Astrocyte (in vitro differentiated cells and primary cell): Measurements from ENCODE around the gene ADAM30. TPM values are rescaled to one million over a fixed set of nuclear protein-coding genes. Genes with fewer than 3 reads are reported as not detected.

Experiments
- DNase-seq: peaks from one replicate; pipeline ENCODE4 v3.0.0-alpha.2; 2010; ENCODE audit warnings: low read depth
- FAIRE-seq: peaks from 2 replicates; lab custom pipeline; 2011; peaks lifted over from hg19 to GRCh38; lab: Jason Lieb, UNC
- H2AFZ ChIP-seq: 2 replicates; pipeline ENCODE4 v1.6.0; 2012; ENCODE audit warnings: low read depth, low read length, inconsistent platforms
- H3K27ac ChIP-seq: 2 replicates; pipeline ENCODE4 v1.5.1; 2011; ENCODE audit warnings: low read depth, low read length, inconsistent platforms
- H3K27me3 ChIP-seq: 2 replicates; pipeline ENCODE4 v1.6.0; 2011; ENCODE audit warnings: low read length, inconsistent platforms; ENCODE audit not compliant: insufficient read depth
- H3K36me3 ChIP-seq: 2 replicates; pipeline ENCODE4 v1.5.1; 2011; ENCODE audit warnings: low read length, inconsistent platforms; ENCODE audit not compliant: insufficient read depth
- H3K4me1 ChIP-seq: 2 replicates; pipeline ENCODE4 v1.5.1; 2011; ENCODE audit warnings: low read length, inconsistent platforms; ENCODE audit not compliant: insufficient read depth
- H3K4me2 ChIP-seq: 2 replicates; pipeline ENCODE4 v1.6.0; 2012; ENCODE audit warnings: low read length, inconsistent platforms
- H3K4me3 ChIP-seq: 2 replicates; pipeline ENCODE4 v1.5.1; 2011; ENCODE audit warnings: low read depth, mild to moderate bottlenecking, low read length, inconsistent platforms; ENCODE audit not compliant: insufficient read depth
- H3K79me2 ChIP-seq: 2 replicates; pipeline ENCODE4 v1.6.0; 2012; ENCODE audit warnings: mild to moderate bottlenecking, low read length, inconsistent platforms; ENCODE audit not compliant: insufficient read depth
- H3K9ac ChIP-seq: 2 replicates; pipeline ENCODE4 v1.6.0; 2012; ENCODE audit warnings: mild to moderate bottlenecking, low read length, inconsistent platforms
- H3K9me3 ChIP-seq: 2 replicates; pipeline ENCODE4 v1.5.1; 2012; ENCODE audit warnings: low read depth, mild to moderate bottlenecking, low read length, inconsistent platforms; ENCODE audit not compliant: insufficient read depth
- H4K20me1 ChIP-seq: 2 replicates; pipeline ENCODE4 v1.6.0; 2012; ENCODE audit warnings: low read length, inconsistent platforms; ENCODE audit not compliant: insufficient read depth
- H3K27ac Mint-ChIP-seq: one replicate; pipeline ENCODE4 v1.8.0; 2021; ENCODE audit warnings: mild to moderate bottlenecking, mixed read lengths; ENCODE audit not compliant: unreplicated experiment
- H3K27me3 Mint-ChIP-seq: one replicate; pipeline ENCODE4 v1.8.0; 2021; ENCODE audit warnings: low read depth, mixed read lengths; ENCODE audit not compliant: unreplicated experiment
- H3K36me3 Mint-ChIP-seq: one replicate; pipeline ENCODE4 v1.8.0; 2021; ENCODE audit warnings: low read depth, mixed read lengths; ENCODE audit not compliant: unreplicated experiment
- H3K4me1 Mint-ChIP-seq: one replicate; pipeline ENCODE4 v1.8.0; 2021; ENCODE audit warnings: low read depth, mixed read lengths; ENCODE audit not compliant: unreplicated experiment
- H3K4me3 Mint-ChIP-seq: one replicate; pipeline ENCODE4 v1.8.0; 2021; ENCODE audit warnings: mild to moderate bottlenecking, moderate library complexity, mixed read lengths; ENCODE audit not compliant: unreplicated experiment
- H3K9me3 Mint-ChIP-seq: one replicate; pipeline ENCODE4 v1.8.0; 2021; ENCODE audit warnings: mild to moderate bottlenecking, mixed read lengths; ENCODE audit not compliant: unreplicated experiment
- CTCF ChIP-seq: IDR thresholded peaks from 2 replicates; pipeline ENCODE4 v1.5.1; 2011; ENCODE audit warnings: low read depth, mild to moderate bottlenecking, inconsistent platforms, low read length, moderate library complexity; ENCODE audit not compliant: insufficient read depth
- EZH2 ChIP-seq: IDR thresholded peaks from 2 replicates; pipeline ENCODE4 v1.6.1; 2012; ENCODE audit warnings: mild to moderate bottlenecking, low read length, inconsistent platforms; ENCODE audit not compliant: insufficient read depth
- total RNA-seq: library from RNA; stranded (reverse); gene quantifications from 2 replicates; pipeline ENCODE4 v1.2.1, GENCODE V29; 2021

ADAM30 gene
- total RNA-seq, 1 donor from 2014 or later: not detected

GRCh38 chr1:119893238-119893791, 3.0 kb downstream of the ADAM30 start:
- no peak overlapping the region for H3K4me2 ChIP-seq

GRCh38 chr1:119891386-119891785, 4.9 kb downstream of the ADAM30 start:
- no peaks in the 10 kb centered on the region for H3K4me1 ChIP-seq
- no peaks in the 10 kb centered on the region for H4K20me1 ChIP-seq
- DNase-seq (no peak), FAIRE-seq (peak; percentile 5)
- H3K9ac ChIP-seq: no peak overlapping the region
- TF ChIP-seq CTCF (no peak), EZH2 (no peak)
- Mint-ChIP-seq H3K36me3 (no peaks in the 10 kb centered on the region), H3K9me3 (peaks cover 7% of the 10 kb centered on the region), H3K27ac (no peak overlapping the region), H3K4me3 (no peak overlapping the region), H3K4me1 (no peaks in the 10 kb centered on the region), H3K27me3 (peaks cover 5% of the 10 kb centered on the region)
- no peaks in the 10 kb centered on the region for H3K79me2 ChIP-seq
- H3K4me2 ChIP-seq: no peak overlapping the region
- H3K4me3 ChIP-seq: no peak overlapping the region
- no peaks in the 10 kb centered on the region for H3K9me3 ChIP-seq
- H3K27ac ChIP-seq: no peak overlapping the region
- H2AFZ ChIP-seq: no peak overlapping the region
- H3K27me3 ChIP-seq: peaks cover 4% of the 10 kb centered on the region
- H3K36me3 ChIP-seq: no peaks in the 10 kb centered on the region

More at GRCh38 chr1:119893238-119893791, 3.0 kb downstream of the ADAM30 start:
- no peak overlapping the region for H3K27ac Mint-ChIP-seq
- Histone ChIP-seq H3K79me2 (no peaks in the 10 kb centered on the region), H4K20me1 (no peaks in the 10 kb centered on the region), H2AFZ (no peak overlapping the region), H3K9ac (no peak overlapping the region), H3K27me3 (peaks cover 10% of the 10 kb centered on the region), H3K9me3 (no peaks in the 10 kb centered on the region), H3K4me3 (no peak overlapping the region), H3K36me3 (no peaks in the 10 kb centered on the region), H3K4me1 (no peaks in the 10 kb centered on the region), H3K27ac (no peak overlapping the region)
- no peaks in the 10 kb centered on the region for H3K36me3 Mint-ChIP-seq
- no peaks in the 10 kb centered on the region for H3K4me1 Mint-ChIP-seq
- H3K9me3 Mint-ChIP-seq: peaks cover 3% of the 10 kb centered on the region
- H3K27me3 Mint-ChIP-seq: peaks cover 7% of the 10 kb centered on the region
- no peak for DNase-seq
- FAIRE-seq: no peak
- no peak overlapping the region for H3K4me3 Mint-ChIP-seq
- TF ChIP-seq CTCF (no peak), EZH2 (no peak)

GRCh38 chr1:119888476-119888875, 7.8 kb downstream of the ADAM30 start:
- DNase-seq: no peak
- Mint-ChIP-seq H3K36me3 (no peaks in the 10 kb centered on the region), H3K27ac (no peak overlapping the region), H3K4me1 (no peaks in the 10 kb centered on the region), H3K27me3 (peaks cover 9% of the 10 kb centered on the region), H3K4me3 (no peak overlapping the region), H3K9me3 (peaks cover 7% of the 10 kb centered on the region)
- FAIRE-seq: no peak
- no peaks in the 10 kb centered on the region for H3K9me3 ChIP-seq
- H3K27me3 ChIP-seq: peaks cover 3% of the 10 kb centered on the region
- no peak overlapping the region for H3K4me3 ChIP-seq
- H3K27ac ChIP-seq: no peak overlapping the region
- H3K36me3 ChIP-seq: no peaks in the 10 kb centered on the region
- no peak overlapping the region for H3K9ac ChIP-seq
- no peaks in the 10 kb centered on the region for H4K20me1 ChIP-seq
- H3K79me2 ChIP-seq: no peaks in the 10 kb centered on the region
- no peak overlapping the region for H3K4me2 ChIP-seq
- H3K4me1 ChIP-seq: no peaks in the 10 kb centered on the region
- no peak overlapping the region for H2AFZ ChIP-seq
- TF ChIP-seq CTCF (no peak), EZH2 (no peak)
